IPS-NIHi7 (cell line): ENCODE measurements around the gene CUL4A.

Experiments used
- DNase-seq: peaks from one replicate; pipeline ENCODE4 v3.0.0; 2012; ENCODE audit warnings: mixed read lengths; ENCODE audit errors: extremely low spot score

CUL4A gene

DNA sequence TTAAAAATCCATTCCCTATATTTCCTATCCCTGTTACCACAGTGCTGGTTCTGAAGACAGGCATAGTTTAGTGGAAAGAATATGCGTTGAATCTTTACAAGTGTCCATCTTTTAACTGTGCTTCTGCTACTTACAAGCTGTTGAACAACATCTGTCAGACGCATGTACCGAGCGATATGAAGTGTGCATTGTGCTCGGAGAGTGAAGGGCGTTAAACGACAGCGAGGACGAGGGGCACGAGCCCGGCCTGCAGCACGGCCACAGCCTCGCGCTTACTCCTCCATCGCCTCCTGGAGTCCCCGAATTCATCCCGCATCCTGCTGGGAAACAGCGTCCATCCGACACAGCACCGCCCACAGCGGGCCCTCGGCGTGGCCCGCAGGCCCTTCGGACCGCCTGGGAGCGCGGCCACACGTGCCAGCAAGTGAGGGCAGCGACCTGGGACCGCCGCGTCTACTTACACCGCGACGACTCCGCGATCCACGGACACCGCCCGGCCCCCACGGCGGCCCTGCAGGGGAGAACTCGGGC, 1.5 kb upstream of the CUL4A start:
- peak; percentile 44 for DNase-seq

GRCh38 chr13:113208421-113209335, 735 bp upstream of the CUL4A start, which contains the start of gene PCID2:
PCID2 (minus strand) TSS chr13:113208669; CDS start chr13:113208634, 35 bp downstream.
- DNase-seq: peak; percentile 94

- peak; percentile 40 for DNase-seq
Measured at GRCh38 chr13:113209759-113210421, 477 bp downstream of the CUL4A start.

- no peak for DNase-seq
Measured at GRCh38 chr13:113210833-113211232, 1.4 kb downstream of the CUL4A start.

DNA sequence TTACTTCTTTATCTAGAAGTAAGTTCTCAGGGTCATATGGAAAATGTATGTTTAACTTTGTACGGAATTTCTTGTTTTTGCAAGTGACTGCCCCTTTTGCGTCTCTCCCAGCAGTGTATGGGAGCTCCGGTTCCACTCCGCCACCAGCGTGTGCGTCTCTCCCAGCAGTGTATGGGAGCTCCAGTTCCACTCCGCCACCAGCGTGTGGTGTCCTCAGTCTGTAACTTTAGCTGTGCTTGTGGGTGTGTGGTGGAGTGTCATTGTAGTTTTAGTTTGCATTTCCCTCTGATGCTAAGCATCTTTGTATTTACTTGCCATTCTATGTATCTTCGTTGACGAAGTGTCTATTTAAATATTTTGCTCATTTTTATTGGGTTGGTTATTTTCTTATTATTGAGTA, 2.4 kb downstream of the CUL4A start:
- DNase-seq: no peak

GRCh38 chr13:113216254-113217048, 7.0 kb downstream of the CUL4A start:
- DNase-seq: peak; percentile 76

DNA sequence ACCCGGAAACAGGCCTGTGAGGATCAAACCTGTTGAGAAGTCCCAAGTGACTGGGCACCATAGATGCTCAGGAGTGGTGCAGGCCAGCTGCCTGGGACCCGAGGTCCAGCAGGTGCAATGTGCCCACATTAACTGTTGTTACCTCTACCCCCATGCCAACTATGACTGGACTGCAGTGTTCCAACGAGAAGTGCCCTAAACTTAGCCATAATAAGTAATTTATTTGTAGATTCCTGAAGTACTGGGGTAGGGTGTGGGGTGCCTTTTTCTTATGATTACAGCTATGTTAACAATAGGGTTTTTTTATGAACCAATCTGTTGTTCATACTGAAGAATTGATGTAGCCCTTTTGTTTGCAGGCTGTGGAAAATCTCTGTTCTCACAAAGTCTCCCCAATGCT, 9.2 kb downstream of the CUL4A start:
- no peak for DNase-seq

GRCh38 chr13:113219256-113219940, 10.0 kb downstream of the CUL4A start:
- DNase-seq: no peak

GRCh38 chr13:113220141-113220598, 10.8 kb downstream of the CUL4A start:
- no peak for DNase-seq

DNA sequence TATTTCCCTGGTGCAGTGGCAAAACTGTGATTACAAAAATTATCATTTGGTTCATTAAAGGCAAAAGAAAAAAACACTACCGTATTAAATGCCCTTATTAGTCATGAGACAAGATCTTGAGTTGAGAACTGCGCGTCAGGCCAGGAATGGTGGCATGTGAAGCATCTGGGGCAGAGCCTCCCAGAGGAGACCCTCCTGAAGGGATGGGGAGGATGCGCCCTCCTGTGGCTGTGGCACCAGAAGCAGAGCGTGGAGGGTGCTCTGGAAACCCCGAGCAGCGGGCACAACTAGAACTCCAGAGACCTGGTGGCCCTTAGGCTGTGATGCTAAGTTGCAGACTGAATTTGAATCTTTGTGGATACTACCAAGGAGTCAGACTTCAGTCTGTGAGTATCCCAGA, 11.5 kb downstream of the CUL4A start:
- no peak for DNase-seq

DNA sequence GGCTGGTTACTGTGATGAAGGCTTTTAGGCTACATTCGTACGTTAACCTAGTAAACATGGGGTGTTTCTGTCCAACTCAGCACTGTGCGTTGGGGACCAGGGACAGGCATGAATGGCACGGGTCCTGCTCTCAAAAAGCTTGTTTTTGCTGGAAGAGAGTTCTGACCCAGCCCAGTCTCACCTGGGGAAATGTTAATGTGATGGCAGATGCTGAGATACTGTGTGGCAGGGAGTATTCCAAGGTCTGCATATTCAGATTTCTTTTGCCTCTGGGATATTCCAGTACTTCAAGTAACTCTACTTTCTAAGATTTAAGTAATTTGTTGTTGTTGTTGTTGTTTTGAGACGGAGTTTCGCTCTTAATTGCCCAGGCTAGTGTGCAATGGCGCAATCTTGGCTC, 13.7 kb downstream of the CUL4A start:
- no peak for DNase-seq

- DNase-seq: no peak
Measured at GRCh38 chr13:113224486-113224885, 15.1 kb downstream of the CUL4A start.

- no peak for DNase-seq
Measured at GRCh38 chr13:113225515-113225914, 16.1 kb downstream of the CUL4A start.

DNA sequence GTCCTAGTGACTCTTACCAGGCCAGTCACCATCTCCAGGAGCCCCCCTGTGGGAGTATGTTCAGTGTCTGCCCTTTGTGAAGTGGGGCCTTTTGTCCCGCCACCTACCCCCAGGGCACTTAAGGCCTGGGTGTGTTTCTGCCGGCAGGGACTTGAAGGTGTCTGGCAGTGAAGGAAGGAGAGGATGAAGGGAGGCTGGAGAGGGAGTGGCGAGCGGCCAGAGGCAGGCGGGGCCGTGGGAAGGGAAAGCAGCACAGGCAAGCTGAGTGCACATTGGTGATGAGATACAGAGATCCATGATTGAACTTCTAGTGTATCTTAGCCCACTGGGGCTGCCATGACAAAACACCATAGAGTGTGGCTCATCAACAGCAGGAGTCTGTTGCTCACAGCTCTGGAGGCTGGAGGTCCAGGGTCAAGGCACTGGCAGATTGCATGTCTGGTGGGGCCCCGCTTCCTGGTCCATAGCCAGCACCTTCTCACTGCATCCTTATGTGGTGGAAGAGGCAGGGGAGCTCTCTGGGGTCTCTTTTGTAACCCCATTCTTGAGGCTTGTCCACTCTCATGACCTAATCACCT, 17.5 kb downstream of the CUL4A start:
- no peak for DNase-seq

DNA sequence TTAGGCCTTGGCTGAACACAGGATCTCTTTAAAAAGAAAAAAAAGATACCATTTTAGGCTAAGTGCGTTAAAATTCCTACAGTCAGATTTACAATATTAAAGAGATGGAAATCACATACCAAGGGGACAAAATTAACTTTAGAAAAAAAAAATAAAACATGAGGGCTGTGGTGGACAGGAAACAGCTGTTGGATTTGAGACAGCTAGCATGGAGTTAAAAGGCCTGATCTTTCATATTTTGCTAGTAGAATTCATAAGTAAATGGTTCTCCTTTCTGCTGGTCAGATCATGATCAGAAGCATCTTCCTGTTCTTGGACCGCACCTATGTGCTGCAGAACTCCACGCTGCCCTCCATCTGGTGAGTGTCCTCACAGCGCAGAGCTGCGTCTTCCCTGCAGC, 19.7 kb downstream of the CUL4A start:
- DNase-seq: no peak

GRCh38 chr13:113229791-113230190, 20.4 kb downstream of the CUL4A start:
- no peak for DNase-seq

GRCh38 chr13:113231306-113232207, 22.1 kb downstream of the CUL4A start:
- DNase-seq: no peak

GRCh38 chr13:113232208-113233003, 23.0 kb downstream of the CUL4A start:
- no peak for DNase-seq

- no peak for DNase-seq
Measured at GRCh38 chr13:113233101-113233500, 23.7 kb downstream of the CUL4A start.
